Smooth muscle cell (in vitro differentiated cells): ENCODE results near the gene DRC3. TPM values are rescaled to one million over a fixed set of nuclear protein-coding genes. Genes with fewer than 3 reads are reported as not detected.

ENCODE experiments used
- DNase-seq: peaks from one replicate; lab custom pipeline; 2025; ENCODE audit not compliant: unreplicated experiment; lab: John Stamatoyannopoulos, UW
- H2AFZ ChIP-seq: fragments of 200-600 bp; sonication (generic); 2 replicates; pipeline ENCODE4 v1.6.0; 2016; ENCODE audit warnings: antibody characterized with exemption, low read depth, mild to moderate bottlenecking
- H3F3A ChIP-seq: fragments of 200-600 bp; sonication (generic); 2 replicates; pipeline ENCODE4 v1.6.0; 2017; ENCODE audit warnings: antibody characterized with exemption, low read depth
- H3K27ac ChIP-seq: fragments of 200-600 bp; sonication (generic); 2 replicates; pipeline ENCODE4 v1.5.1; 2016; ENCODE audit warnings: low read depth, mild to moderate bottlenecking
- H3K27me3 ChIP-seq: fragments of 200-600 bp; sonication (generic); 2 replicates; pipeline ENCODE4 v1.6.1; 2016; ENCODE audit warnings: low read depth, mild to moderate bottlenecking
- H3K36me3 ChIP-seq: fragments of 200-600 bp; sonication (generic); 2 replicates; pipeline ENCODE4 v1.5.1; 2016; ENCODE audit warnings: low read depth
- H3K4me1 ChIP-seq: fragments of 200-600 bp; sonication (generic); 2 replicates; pipeline ENCODE4 v1.5.1; 2016; ENCODE audit warnings: low read depth
- H3K4me2 ChIP-seq: fragments of 200-600 bp; sonication (generic); 2 replicates; pipeline ENCODE4 v1.6.0; 2016; ENCODE audit warnings: mild to moderate bottlenecking
- H3K4me3 ChIP-seq: fragments of 200-600 bp; sonication (generic); 2 replicates; pipeline ENCODE4 v1.5.1; 2016; ENCODE audit warnings: mild to moderate bottlenecking
- H3K79me2 ChIP-seq: fragments of 200-600 bp; sonication (generic); 2 replicates; pipeline ENCODE4 v1.6.0; 2016; ENCODE audit warnings: low read depth, mild to moderate bottlenecking
- H3K9ac ChIP-seq: fragments of 200-600 bp; sonication (generic); 2 replicates; pipeline ENCODE4 v1.6.0; 2016; ENCODE audit warnings: low read depth
- H3K9me3 ChIP-seq: fragments of 200-600 bp; sonication (generic); replicated peaks from 2 replicates; pipeline ENCODE4 v1.5.1; 2016; ENCODE audit warnings: low read depth
- H4K20me1 ChIP-seq: fragments of 200-600 bp; sonication (generic); 2 replicates; pipeline ENCODE4 v1.6.0; 2016; ENCODE audit warnings: low read depth
- WGBS: methylation state at CpG from one replicate; pipeline ENCODE4 v1.1.7; 2016; ENCODE audit warnings: low lambda C conversion rate; 5-methylcytosine and 5-hydroxymethylcytosine counted together
- polyA plus RNA-seq: library from polyadenylated mRNA; unstranded; fragments of >200 nt; fragmentation: Nextera tagmentation; extraction: Ambion mirVana; gene quantifications from 2 replicates; pipeline ENCODE4 v1.2.1, GENCODE V29; 2016
- total RNA-seq: library from RNA; depleted of rRNA; stranded (reverse); fragments of >200 nt; gene quantifications from 2 replicates; pipeline ENCODE4 v1.2.3, GENCODE V29; 2014
- TF ChIP-seq, protein P1 (sequence below): fragments of 200-600 bp; sonication (generic); IDR thresholded peaks from 2 replicates; pipeline ENCODE4 v1.5.1; 2017; ENCODE audit warnings: borderline replicate concordance, mild to moderate bottlenecking, antibody characterized with exemption; ENCODE audit not compliant: insufficient read depth, poor library complexity, severe bottlenecking

The DRC3 gene
- total and polyA plus RNA-seq, 2 experiments from 2014 or later = 0.72 to 0.83 TPM

DNA sequence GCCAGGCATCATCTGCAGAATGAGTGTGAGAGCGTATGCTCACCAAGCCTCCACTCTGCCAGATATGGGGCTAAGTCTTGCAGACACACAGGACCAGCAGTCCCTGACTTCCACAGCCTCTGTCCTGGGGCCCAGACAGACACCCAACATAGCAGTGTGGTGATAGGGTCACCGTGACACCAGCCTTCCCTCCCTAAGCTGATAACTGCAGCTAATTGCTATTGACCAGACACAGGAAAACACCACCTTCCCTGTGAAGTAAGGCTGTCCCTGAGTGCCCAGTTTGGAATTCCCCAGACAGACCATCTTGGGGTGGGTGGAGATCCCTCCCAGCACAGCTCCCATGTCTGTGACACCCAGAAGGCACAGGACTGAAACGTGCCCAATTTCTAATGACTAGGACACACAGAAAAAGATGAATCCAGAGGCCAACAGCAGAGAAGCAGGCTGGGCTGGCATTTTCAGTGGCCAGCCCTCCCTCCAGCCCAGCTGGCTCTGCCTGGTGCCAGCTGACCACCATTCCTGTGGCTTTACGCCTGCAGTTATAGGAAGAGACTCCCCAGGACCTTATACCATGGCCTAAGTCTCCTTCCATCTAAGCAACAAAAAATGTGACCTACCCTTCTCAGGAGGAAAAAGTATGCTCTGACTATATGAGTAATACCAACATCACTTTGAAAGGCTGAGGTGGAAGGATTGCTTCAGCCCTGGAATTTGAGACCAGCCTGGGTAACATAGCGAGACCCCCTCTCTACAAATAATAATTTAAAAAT, 36.0 kb downstream of the DRC3 start:
- Histone ChIP-seq H3K9ac (no peak overlapping the region), H3K36me3 (no peaks in the 10 kb centered on the region), H4K20me1 (no peaks in the 10 kb centered on the region), H3K4me3 (no peak overlapping the region), H2AFZ (no peak overlapping the region), H3K27ac (peak overlapping the region; percentile 12), H3F3A (no peaks in the 10 kb centered on the region), H3K4me1 (no peaks in the 10 kb centered on the region), H3K4me2 (no peak overlapping the region), H3K27me3 (no peaks in the 10 kb centered on the region), H3K9me3 (no peaks in the 10 kb centered on the region), H3K79me2 (no peaks in the 10 kb centered on the region)
- whole genome bisulfite sequencing = 59% methylated on average over 5 of the region's 5 CpGs
- TF ChIP-seq, protein P1, sequence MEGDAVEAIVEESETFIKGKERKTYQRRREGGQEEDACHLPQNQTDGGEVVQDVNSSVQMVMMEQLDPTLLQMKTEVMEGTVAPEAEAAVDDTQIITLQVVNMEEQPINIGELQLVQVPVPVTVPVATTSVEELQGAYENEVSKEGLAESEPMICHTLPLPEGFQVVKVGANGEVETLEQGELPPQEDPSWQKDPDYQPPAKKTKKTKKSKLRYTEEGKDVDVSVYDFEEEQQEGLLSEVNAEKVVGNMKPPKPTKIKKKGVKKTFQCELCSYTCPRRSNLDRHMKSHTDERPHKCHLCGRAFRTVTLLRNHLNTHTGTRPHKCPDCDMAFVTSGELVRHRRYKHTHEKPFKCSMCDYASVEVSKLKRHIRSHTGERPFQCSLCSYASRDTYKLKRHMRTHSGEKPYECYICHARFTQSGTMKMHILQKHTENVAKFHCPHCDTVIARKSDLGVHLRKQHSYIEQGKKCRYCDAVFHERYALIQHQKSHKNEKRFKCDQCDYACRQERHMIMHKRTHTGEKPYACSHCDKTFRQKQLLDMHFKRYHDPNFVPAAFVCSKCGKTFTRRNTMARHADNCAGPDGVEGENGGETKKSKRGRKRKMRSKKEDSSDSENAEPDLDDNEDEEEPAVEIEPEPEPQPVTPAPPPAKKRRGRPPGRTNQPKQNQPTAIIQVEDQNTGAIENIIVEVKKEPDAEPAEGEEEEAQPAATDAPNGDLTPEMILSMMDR = no peak
- DNase-seq = no peak

DNA sequence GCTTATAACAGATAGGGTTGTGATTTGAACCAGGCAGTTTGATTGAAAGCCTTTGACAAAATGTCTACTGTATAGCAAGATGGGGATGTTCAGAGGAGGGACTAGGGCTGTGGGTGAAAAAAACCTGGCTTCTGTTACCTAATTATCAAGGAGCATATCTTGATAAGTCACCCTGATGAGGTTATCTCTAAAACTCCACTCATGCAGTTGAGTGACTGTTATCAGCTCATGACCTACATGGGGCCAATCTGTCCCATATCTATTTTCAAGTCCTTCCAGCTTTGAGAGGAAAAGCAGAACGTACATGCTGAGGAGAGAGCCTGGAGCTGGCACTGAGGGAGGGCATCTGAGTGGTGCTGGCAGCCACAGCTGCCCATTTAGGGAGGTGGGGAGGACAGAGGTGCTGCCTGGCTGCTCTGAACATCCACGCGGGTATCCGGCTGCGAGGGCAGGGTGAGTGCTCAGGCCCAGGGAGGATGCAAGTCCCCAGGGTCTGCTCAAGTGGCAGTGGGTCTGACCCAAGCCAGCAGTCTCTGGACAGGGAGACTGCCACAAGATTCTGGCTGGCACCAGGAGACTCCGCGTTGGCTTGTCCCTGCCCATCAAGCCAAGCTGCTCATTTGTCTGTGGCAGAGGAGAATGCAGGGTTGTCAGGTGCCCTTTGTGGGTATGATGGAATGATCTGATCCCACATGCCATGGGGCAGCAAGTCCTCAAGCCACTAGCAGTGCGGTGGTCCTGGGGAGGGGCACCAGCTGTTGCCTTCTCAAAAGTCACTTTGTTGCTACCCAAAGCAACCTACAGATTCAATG, 37.2 kb downstream of the DRC3 start:
- Histone ChIP-seq H3K27ac (peak overlapping the region; percentile 12), H3K4me1 (no peaks in the 10 kb centered on the region), H3K79me2 (no peaks in the 10 kb centered on the region), H3K4me2 (no peak overlapping the region), H3K9ac (no peak overlapping the region), H3K36me3 (no peaks in the 10 kb centered on the region), H3F3A (no peaks in the 10 kb centered on the region), H2AFZ (no peak overlapping the region), H4K20me1 (no peaks in the 10 kb centered on the region), H3K4me3 (no peak overlapping the region), H3K9me3 (no peaks in the 10 kb centered on the region), H3K27me3 (no peaks in the 10 kb centered on the region)
- TF ChIP-seq, protein P1 = no peak
- no peak for DNase-seq
- 88% methylated on average over 8 of the region's 8 CpGs for WGBS

DNA sequence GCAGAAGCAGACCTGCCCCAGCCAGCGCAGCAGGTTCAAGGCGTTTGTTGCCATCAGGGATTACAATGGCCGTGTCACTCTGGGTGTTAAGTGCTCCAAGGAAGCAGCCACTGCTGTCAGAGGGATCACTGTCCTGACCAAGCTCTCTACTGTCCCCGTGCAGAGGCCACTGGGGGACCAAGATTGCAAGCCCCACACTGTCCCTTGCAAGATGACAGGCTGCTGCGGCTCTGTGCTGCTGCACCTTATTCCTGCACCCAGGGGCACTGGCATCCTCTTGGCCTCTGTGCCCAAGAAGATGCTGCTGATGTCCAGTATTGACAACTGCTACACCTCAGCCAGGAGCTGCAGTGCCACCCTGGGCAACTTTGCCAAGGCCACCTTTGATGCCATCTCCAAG, 38.6 kb downstream of the DRC3 start:
- Histone ChIP-seq H3K4me1 (no peaks in the 10 kb centered on the region), H3K79me2 (no peaks in the 10 kb centered on the region), H3K4me2 (no peak overlapping the region), H2AFZ (no peak overlapping the region), H3K27me3 (no peaks in the 10 kb centered on the region), H3K4me3 (no peak overlapping the region), H3K27ac (no peak overlapping the region), H3K36me3 (no peaks in the 10 kb centered on the region), H3F3A (no peaks in the 10 kb centered on the region), H3K9ac (no peak overlapping the region), H3K9me3 (no peaks in the 10 kb centered on the region), H4K20me1 (no peaks in the 10 kb centered on the region)
- no peak for DNase-seq
- TF ChIP-seq, protein P1 = no peak
- 99% methylated on average over 5 of the region's 5 CpGs for WGBS
